Duodenal mucosa (tissue), 2 donors: ENCODE results near the gene MTA3.

Source experiments
- H3K27ac ChIP-seq: one replicate; pipeline ENCODE4 v1.7.0; 2013; ENCODE audit warnings: low read depth, low read length
- H3K27me3 ChIP-seq, 2 donors: one replicate each; pipeline ENCODE4 v1.7.0; 2013; ENCODE audit warnings: low read length in 2 of 2, control low read depth in 1 of 2; ENCODE audit not compliant: insufficient read depth in 2 of 2, control insufficient read depth in 1 of 2
- H3K36me3 ChIP-seq, 2 donors: one replicate each; pipeline ENCODE4 v1.7.0; 2013; ENCODE audit warnings: low read length in 2 of 2, control low read depth in 1 of 2; ENCODE audit not compliant: insufficient read depth in 2 of 2, control insufficient read depth in 1 of 2
- H3K4me1 ChIP-seq, 2 donors: one replicate each; pipeline ENCODE4 v1.7.0; 2013; ENCODE audit warnings: low read length in 2 of 2, control low read depth in 1 of 2; ENCODE audit not compliant: insufficient read depth in 2 of 2, control insufficient read depth in 1 of 2
- H3K4me3 ChIP-seq, 2 donors: one replicate each; pipeline ENCODE4 v1.7.0; 2013; ENCODE audit warnings: low read length in 2 of 2, low read depth in 1 of 2
- H3K9ac ChIP-seq, 2 donors: one replicate each; pipeline ENCODE4 v1.7.0; 2013; ENCODE audit warnings: low read length in 2 of 2, low read depth in 1 of 2
- H3K9me3 ChIP-seq, 2 donors: one replicate each; pipeline ENCODE4 v1.7.0; 2013; ENCODE audit warnings: low read length in 2 of 2, control low read depth in 1 of 2; ENCODE audit not compliant: control insufficient read depth in 1 of 2

MTA3 gene

DNA sequence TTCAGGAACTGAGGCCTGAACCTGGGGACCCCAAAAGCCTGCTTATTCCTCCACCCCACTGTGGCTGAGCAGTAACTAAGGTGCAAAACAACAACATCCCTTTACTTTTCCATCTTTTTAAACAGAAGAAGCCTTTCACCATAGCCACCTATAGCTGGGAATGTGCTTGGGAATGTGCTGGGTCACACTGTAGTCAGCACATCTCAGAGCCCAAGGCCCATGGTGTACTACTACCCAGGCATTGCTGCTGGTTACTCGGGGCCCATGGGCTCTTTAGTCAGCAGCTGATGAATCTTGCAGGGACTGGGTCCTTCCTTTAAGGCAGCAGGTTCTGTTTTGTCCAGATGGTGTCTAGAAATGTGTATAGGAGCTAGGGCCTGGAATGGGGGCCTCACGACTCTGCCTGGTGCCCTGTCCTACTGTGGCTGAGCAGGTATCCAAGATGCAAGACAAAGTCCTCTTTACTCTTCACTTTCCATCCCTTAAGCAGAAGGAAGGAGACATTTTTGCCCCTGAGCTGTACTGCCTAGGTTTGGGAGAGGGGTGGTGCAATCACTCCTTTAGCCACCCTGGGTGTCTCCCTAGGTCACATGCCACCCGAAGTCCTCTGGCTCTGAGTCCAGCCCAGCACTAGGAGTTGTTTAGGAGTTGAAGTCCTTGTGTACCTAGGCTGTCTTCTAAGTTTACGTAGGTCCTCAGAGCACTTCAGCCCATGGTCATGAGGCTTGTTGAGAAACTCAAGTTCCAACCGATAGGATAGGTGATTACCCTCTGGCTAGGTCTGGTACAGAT, 125.5 kb downstream of the MTA3 start:
- H3K27ac ChIP-seq: no peak overlapping the region
- H3K27me3 ChIP-seq: no peaks in the 10 kb centered on the region
- H3K36me3 ChIP-seq: no peaks in the 10 kb centered on the region
- H3K9me3 ChIP-seq: no peaks in the 10 kb centered on the region
- no peak overlapping the region for H3K4me3 ChIP-seq
- H3K4me1 ChIP-seq: no peaks in the 10 kb centered on the region
- no peak overlapping the region for H3K9ac ChIP-seq

GRCh38 chr2:42696987-42697386, 128.6 kb downstream of the MTA3 start:
- H3K4me3 ChIP-seq: no peak overlapping the region
- no peak overlapping the region for H3K27ac ChIP-seq
- no peaks in the 10 kb centered on the region for H3K4me1 ChIP-seq
- no peaks in the 10 kb centered on the region for H3K36me3 ChIP-seq
- no peaks in the 10 kb centered on the region for H3K27me3 ChIP-seq
- H3K9me3 ChIP-seq: no peaks in the 10 kb centered on the region
- no peak overlapping the region for H3K9ac ChIP-seq

- peaks cover 0 to 3% of the 10 kb centered on the region in 2 donors for H3K36me3 ChIP-seq
- no peak overlapping the region for H3K27ac ChIP-seq
- H3K9me3 ChIP-seq: no peaks in the 10 kb centered on the region
- H3K27me3 ChIP-seq: no peaks in the 10 kb centered on the region
- H3K9ac ChIP-seq: no peak overlapping the region
- H3K4me1 ChIP-seq: no peaks in the 10 kb centered on the region
- H3K4me3 ChIP-seq: no peak overlapping the region
Observed at GRCh38 chr2:42698940-42699339, 130.5 kb downstream of the MTA3 start.

- no peaks in the 10 kb centered on the region for H3K4me1 ChIP-seq
Observed at GRCh38 chr2:42706836-42707235, 138.4 kb downstream of the MTA3 start.

GRCh38 chr2:42708179-42708578, 139.7 kb downstream of the MTA3 start:
- no peak overlapping the region for H3K9ac ChIP-seq
- no peaks in the 10 kb centered on the region for H3K9me3 ChIP-seq
- H3K27me3 ChIP-seq: no peaks in the 10 kb centered on the region
- H3K27ac ChIP-seq: no peak overlapping the region
- no peak overlapping the region for H3K4me3 ChIP-seq
- peaks cover 4 to 17% of the 10 kb centered on the region in 2 donors for H3K36me3 ChIP-seq
- no peaks in the 10 kb centered on the region for H3K4me1 ChIP-seq

More at GRCh38 chr2:42706836-42707235, 138.4 kb downstream of the MTA3 start:
- Histone ChIP-seq H3K36me3 (peaks cover 4 to 17% of the 10 kb centered on the region in 2 donors), H3K9ac (no peak overlapping the region), H3K4me3 (no peak overlapping the region), H3K27me3 (no peaks in the 10 kb centered on the region), H3K27ac (no peak overlapping the region), H3K9me3 (no peaks in the 10 kb centered on the region)

GRCh38 chr2:42711896-42712295, 143.5 kb downstream of the MTA3 start:
- peaks cover 4 to 9% of the 10 kb centered on the region in 2 donors for H3K36me3 ChIP-seq
- no peaks in the 10 kb centered on the region for H3K9me3 ChIP-seq
- no peaks in the 10 kb centered on the region for H3K27me3 ChIP-seq
- no peaks in the 10 kb centered on the region for H3K4me1 ChIP-seq
- no peak overlapping the region for H3K9ac ChIP-seq
- H3K27ac ChIP-seq: no peak overlapping the region
- H3K4me3 ChIP-seq: no peak overlapping the region

- H3K27ac ChIP-seq: no peak overlapping the region
- H3K4me3 ChIP-seq: no peak overlapping the region
- peaks cover 1 to 9% of the 10 kb centered on the region in 2 donors for H3K36me3 ChIP-seq
- H3K9me3 ChIP-seq: no peaks in the 10 kb centered on the region
- H3K27me3 ChIP-seq: no peaks in the 10 kb centered on the region
- H3K4me1 ChIP-seq: no peaks in the 10 kb centered on the region
- no peak overlapping the region for H3K9ac ChIP-seq
Observed at GRCh38 chr2:42712934-42713333, 144.5 kb downstream of the MTA3 start.

- H3K9ac ChIP-seq: no peak overlapping the region
- no peak overlapping the region for H3K4me3 ChIP-seq
- H3K4me1 ChIP-seq: no peaks in the 10 kb centered on the region
- H3K27ac ChIP-seq: no peak overlapping the region
- H3K27me3 ChIP-seq: no peaks in the 10 kb centered on the region
- peaks cover 0 to 1% of the 10 kb centered on the region in 2 donors for H3K36me3 ChIP-seq
- no peaks in the 10 kb centered on the region for H3K9me3 ChIP-seq
Observed at GRCh38 chr2:42713920-42714319, 145.5 kb downstream of the MTA3 start.

DNA sequence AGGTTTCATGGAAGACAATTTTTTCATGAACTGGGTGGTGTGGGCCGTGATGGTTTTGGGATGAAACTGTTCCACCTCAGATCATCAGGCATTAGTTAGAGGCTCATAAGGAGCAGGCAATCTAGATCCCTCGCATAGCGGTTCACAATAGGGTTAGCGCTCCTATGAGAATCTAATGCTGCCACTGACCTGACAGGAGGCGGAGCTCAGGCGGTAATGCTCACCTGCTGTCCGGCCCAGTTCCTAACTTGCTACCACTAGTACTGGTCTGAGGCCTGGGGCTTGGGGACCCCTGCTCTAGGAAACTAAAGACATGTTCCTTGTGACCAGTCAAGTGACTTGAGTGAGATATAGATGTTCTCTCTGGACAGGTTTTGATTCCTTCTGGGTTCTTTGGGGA, 146.3 kb downstream of the MTA3 start:
- Histone ChIP-seq H3K4me3 (no peak overlapping the region), H3K9me3 (no peaks in the 10 kb centered on the region), H3K9ac (no peak overlapping the region), H3K27ac (no peak overlapping the region), H3K36me3 (no peaks in the 10 kb centered on the region), H3K27me3 (no peaks in the 10 kb centered on the region), H3K4me1 (no peaks in the 10 kb centered on the region)

- Histone ChIP-seq H3K27ac (no peak overlapping the region), H3K36me3 (no peaks in the 10 kb centered on the region), H3K27me3 (no peaks in the 10 kb centered on the region), H3K4me1 (peaks cover 16 to 25% of the 10 kb centered on the region in 2 donors), H3K4me3 (peak overlapping the region; percentile 16 to 37), H3K9me3 (no peaks in the 10 kb centered on the region), H3K9ac (no peak overlapping the region)
Observed at GRCh38 chr2:42721898-42722297, 153.5 kb downstream of the MTA3 start.
